ENCODE results near the gene F13A1. TPM values are rescaled to one million over a fixed set of nuclear protein-coding genes. Genes with fewer than 3 reads are reported as not detected.

F13A1 gene
- total RNA-seq, 2 experiments from 2014 or later: not detected

DNA sequence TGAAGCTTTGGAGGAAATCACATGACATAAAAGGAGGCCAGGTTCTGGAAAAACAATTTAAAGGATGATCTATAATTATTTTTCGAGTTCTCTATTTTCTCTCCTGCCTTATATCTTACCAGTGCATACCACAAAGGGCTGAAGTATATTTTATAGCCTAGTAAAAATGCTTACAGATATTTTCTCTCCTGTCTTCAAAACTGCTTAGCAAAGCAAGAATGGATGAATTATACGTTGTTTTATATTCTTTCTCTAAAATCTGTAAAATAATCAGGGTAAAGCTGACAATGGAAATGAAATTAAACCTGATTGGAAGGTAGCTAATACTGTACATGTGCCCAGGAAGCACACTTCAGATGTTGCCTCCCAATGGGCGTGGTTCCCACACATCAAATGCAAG is 123.7 kb downstream of the F13A1 start:
- intact Hi-C loops (cut with micrococcal nuclease): no loop called here
- CTCF ChIA-PET: no interaction called here
- Mint-ChIP-seq H3K9me3 (no peaks in the 10 kb centered on the region), H3K27me3 (ENCODE audit: low read depth) (peaks cover 17% of the 10 kb centered on the region), H3K4me3 (no peak overlapping the region), H3K36me3 (ENCODE audit: low read depth) (no peaks in the 10 kb centered on the region), H3K27ac (no peak overlapping the region), H3K4me1 (ENCODE audit: low read depth) (no peaks in the 10 kb centered on the region)
- DNase-seq: no peak

DNA sequence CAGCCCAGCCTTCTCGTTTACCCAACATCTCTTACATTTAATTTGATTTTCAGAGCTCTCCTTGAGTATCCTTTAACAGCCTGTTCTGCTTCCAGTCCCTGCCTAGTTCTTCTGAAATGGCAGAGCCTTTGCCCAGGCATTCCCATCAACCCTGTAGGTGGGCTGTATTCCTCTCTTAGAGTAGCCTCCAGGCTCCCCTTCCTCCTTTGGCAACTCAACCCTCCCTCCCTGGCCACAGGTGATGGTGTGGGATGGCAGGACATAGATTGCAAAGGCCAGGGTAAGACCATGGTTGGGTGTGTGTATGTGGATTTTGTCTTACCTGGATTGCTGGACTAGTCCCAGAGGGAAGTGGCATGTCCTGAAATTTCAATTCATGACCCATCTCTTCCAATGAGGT is 125.4 kb downstream of the F13A1 start:
- Mint-ChIP-seq H3K4me1 (ENCODE audit: low read depth) (no peaks in the 10 kb centered on the region), H3K9me3 (no peaks in the 10 kb centered on the region), H3K36me3 (ENCODE audit: low read depth) (no peaks in the 10 kb centered on the region), H3K4me3 (no peak overlapping the region), H3K27ac (no peak overlapping the region), H3K27me3 (ENCODE audit: low read depth) (peaks cover 23% of the 10 kb centered on the region)
- CTCF ChIA-PET: no interaction called here
- intact Hi-C loops (cut with micrococcal nuclease): no loop called here
- no peak for DNase-seq

DNA sequence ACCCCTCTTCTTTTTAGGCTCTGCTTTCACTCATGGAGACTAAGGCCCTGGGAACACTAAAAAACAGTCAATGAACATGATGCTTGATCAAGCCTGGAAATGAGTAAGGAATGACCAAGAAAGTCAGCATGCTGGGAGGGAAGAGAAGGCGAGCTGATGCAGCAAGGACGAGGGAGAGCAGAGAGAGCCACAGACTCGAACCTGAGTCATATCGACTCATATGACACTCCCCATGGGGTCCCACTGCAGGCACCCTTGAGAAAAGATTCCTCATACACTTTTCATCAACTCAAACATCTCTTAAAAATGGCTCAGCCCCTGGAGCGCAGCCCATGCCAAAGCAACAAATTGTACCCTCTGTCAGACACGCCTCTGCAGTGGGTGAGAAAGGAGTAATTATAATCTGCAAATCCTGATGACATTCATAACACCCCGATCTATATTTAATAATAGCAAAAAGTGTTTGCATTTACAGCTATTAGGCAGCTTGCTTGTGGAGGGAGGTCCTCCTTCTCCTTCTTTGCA is 127.2 kb downstream of the F13A1 start:
- intact Hi-C loops (cut with micrococcal nuclease): no loop called here
- no peak for DNase-seq
- CTCF ChIA-PET: no interaction called here
- Mint-ChIP-seq H3K4me3 (no peak overlapping the region), H3K36me3 (ENCODE audit: low read depth) (peaks cover 1% of the 10 kb centered on the region), H3K4me1 (ENCODE audit: low read depth) (no peaks in the 10 kb centered on the region), H3K27ac (no peak overlapping the region), H3K27me3 (ENCODE audit: low read depth) (peaks cover 23% of the 10 kb centered on the region), H3K9me3 (peaks cover 1% of the 10 kb centered on the region)

DNA sequence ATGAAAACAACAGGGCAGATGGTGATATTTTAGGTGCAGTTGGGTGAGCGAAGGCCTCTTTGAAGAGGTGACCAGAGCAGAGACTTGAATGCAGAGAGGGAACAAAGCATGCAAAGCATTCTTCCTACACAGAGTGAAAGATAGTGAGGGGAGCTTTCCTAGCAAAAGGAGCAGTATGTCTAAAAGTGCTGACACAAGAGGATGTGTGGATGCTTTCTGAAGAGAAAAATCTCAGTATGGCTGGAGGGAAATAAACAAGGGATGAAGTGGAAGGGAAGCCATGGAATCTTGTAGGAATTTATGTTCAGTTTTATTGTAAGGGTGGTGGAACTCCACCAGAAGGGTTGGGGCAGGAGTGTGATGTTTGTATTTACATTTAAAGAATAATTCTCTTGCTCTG is 128.6 kb downstream of the F13A1 start:
- H3K27ac Mint-ChIP-seq: no peak overlapping the region
- no peak for DNase-seq

DNA sequence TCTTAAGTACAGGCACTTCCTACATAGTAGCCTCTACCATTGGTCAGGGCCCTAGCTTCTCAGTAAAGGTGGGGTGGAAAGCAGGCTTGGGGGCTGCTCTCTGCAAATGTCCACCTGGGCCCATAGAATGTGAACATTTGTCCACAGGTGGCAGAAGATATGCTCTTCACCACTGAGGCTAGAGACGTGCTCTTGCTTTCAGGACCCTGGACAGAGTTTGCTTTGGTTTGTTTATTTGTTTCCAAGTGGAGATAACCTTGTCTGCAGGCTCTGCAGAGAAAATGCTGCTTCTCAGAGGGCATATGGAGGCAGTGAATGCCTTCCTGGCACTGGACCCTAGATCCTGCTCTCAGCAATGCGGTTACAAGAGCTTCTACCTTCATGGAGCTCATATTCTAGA is 129.0 kb downstream of the F13A1 start:
- H3K27ac Mint-ChIP-seq: no peak overlapping the region
- intact Hi-C loops (cut with micrococcal nuclease): no loop called here
- H3K36me3 Mint-ChIP-seq (ENCODE audit: low read depth): peaks cover 1% of the 10 kb centered on the region
- H3K4me3 Mint-ChIP-seq: no peak overlapping the region
- peak; percentile 8 for DNase-seq
- peaks cover 23% of the 10 kb centered on the region for H3K27me3 Mint-ChIP-seq (ENCODE audit: low read depth)
- CTCF ChIA-PET: no interaction called here
- H3K9me3 Mint-ChIP-seq: peaks cover 3% of the 10 kb centered on the region
- no peaks in the 10 kb centered on the region for H3K4me1 Mint-ChIP-seq (ENCODE audit: low read depth)

More for the DNA sequence above, 128.6 kb downstream of the F13A1 start:
- intact Hi-C loops (cut with micrococcal nuclease): no loop called here
- H3K4me3 Mint-ChIP-seq: no peak overlapping the region
- peaks cover 23% of the 10 kb centered on the region for H3K27me3 Mint-ChIP-seq (ENCODE audit: low read depth)
- H3K4me1 Mint-ChIP-seq (ENCODE audit: low read depth): no peaks in the 10 kb centered on the region
- peaks cover 1% of the 10 kb centered on the region for H3K9me3 Mint-ChIP-seq
- peaks cover 1% of the 10 kb centered on the region for H3K36me3 Mint-ChIP-seq (ENCODE audit: low read depth)
- CTCF ChIA-PET: no interaction called here

DNA sequence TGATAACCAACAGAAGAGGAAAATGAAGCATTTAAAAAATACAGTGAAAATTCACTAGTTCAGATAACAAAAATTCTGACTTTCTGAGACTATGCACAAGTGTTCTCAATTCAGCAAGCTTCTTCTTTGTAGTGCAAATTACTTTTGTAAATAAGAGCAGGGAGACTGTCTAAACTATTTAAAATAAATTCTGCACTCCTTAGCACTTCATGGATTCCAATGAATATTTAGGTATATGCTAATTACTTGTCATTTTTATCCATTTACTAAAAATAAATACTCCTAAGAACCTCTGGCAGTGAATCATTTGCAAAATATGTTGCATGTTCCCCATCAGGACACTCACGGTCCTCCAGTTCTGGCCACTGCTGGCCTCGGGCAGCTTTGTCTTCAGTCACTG is 139.8 kb downstream of the F13A1 start:
- Mint-ChIP-seq H3K27me3 (ENCODE audit: low read depth) (peaks cover 7% of the 10 kb centered on the region), H3K4me3 (no peak overlapping the region), H3K9me3 (no peaks in the 10 kb centered on the region), H3K36me3 (ENCODE audit: low read depth) (no peaks in the 10 kb centered on the region), H3K27ac (no peak overlapping the region), H3K4me1 (ENCODE audit: low read depth) (no peaks in the 10 kb centered on the region)
- intact Hi-C loops (cut with micrococcal nuclease): no loop called here
- DNase-seq: no peak
- CTCF ChIA-PET: no interaction called here

DNA sequence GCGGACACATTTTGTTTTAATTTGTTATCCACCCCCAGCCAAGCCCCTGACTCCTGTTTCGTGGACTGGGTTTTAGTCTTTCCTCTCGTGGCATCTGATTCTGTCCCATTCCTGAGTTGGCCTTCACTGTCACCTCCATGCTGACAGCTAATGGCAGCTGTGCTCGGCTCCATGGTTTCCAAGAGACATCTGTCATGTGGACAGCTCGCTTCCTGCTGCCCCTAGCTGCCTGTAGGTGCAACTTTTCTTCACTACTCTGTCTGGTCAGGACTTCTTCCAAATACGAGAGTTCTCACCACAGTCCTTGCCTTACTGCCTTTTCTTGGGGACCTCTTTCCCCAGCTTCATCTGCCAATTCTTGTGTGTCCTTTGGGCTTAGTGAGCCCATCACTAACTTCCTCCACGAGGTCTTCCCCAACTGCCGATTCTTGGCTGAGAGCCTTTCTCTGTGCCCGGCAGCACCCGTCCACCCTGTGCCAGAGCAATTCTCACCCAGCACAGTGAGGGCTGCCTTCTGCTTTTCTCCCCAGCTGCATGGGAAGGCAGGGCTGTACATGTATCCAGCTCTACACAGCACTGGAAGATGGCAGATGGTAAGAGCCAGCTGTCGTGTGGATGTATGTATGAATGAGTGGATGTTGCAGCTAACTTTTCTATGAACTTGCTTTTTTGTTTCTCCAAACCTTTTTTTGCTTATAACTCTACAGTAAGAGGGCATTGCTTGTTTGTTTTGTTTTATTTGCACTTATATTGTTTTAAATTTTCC is 140.4 kb downstream of the F13A1 start:
- DNase-seq: no peak
- CTCF ChIA-PET: no interaction called here
- H3K27me3 Mint-ChIP-seq (ENCODE audit: low read depth): peaks cover 7% of the 10 kb centered on the region
- H3K9me3 Mint-ChIP-seq: no peaks in the 10 kb centered on the region
- no peak overlapping the region for H3K4me3 Mint-ChIP-seq
- intact Hi-C loops (cut with micrococcal nuclease): no loop called here
- H3K27ac Mint-ChIP-seq: no peak overlapping the region
- H3K4me1 Mint-ChIP-seq (ENCODE audit: low read depth): no peaks in the 10 kb centered on the region
- no peaks in the 10 kb centered on the region for H3K36me3 Mint-ChIP-seq (ENCODE audit: low read depth)

DNA sequence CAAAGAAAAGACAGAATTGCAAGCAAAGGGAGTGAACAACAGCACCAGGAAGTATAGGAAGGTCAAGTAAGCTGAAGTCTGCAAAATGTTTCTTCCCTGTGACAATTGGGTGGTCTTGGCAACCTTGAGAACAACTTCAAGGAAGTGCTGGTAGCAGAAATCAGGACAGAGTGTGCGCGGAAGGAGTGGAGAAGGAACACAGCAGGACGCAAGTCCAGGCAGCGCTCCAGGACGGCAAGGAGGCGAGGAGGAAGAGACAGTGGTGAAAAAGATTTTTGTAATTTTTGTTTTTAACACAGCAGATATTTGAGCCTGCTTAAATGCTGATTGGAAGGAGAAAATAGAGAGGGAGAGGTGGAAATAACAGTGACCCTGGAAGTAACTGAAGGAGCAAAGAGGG is 141.7 kb downstream of the F13A1 start:
- no peak overlapping the region for H3K27ac Mint-ChIP-seq
- H3K9me3 Mint-ChIP-seq: no peaks in the 10 kb centered on the region
- intact Hi-C loops (cut with micrococcal nuclease): no loop called here
- H3K27me3 Mint-ChIP-seq (ENCODE audit: low read depth): peaks cover 7% of the 10 kb centered on the region
- no peaks in the 10 kb centered on the region for H3K4me1 Mint-ChIP-seq (ENCODE audit: low read depth)
- CTCF ChIA-PET: no interaction called here
- DNase-seq: no peak
- H3K36me3 Mint-ChIP-seq (ENCODE audit: low read depth): no peaks in the 10 kb centered on the region
- no peak overlapping the region for H3K4me3 Mint-ChIP-seq

DNA sequence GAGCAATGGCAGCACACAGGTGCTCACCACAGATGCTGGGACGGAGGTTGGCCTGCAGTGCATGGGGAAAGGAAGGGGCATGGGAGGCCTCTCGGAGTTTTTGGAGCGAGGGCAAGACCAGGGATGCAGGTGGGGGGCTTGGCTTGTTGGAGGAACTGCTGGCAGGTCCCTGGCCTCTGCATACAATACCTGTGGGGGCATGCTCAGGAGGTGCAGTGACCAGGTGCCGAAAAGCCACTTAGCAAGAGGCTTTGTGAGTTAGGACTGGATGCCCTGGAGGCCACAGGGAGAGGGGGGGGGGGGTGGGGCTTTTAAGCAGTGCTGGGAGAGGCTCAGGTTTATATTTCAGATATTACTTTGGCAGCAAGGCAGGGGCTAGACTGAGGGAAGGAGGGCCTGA is 142.7 kb downstream of the F13A1 start:
- CTCF ChIA-PET: interaction anchor here (0.7 kb wide), 1 partner anchor 231 kb away, joined by 4 read pairs; no protein-coding TSS in a partner anchor
- DNase-seq: no peak
- Mint-ChIP-seq H3K27me3 (ENCODE audit: low read depth) (peaks cover 7% of the 10 kb centered on the region), H3K27ac (no peak overlapping the region), H3K36me3 (ENCODE audit: low read depth) (no peaks in the 10 kb centered on the region), H3K4me1 (ENCODE audit: low read depth) (no peaks in the 10 kb centered on the region), H3K4me3 (no peak overlapping the region), H3K9me3 (no peaks in the 10 kb centered on the region)
- intact Hi-C loops (cut with micrococcal nuclease): no loop called here

DNA sequence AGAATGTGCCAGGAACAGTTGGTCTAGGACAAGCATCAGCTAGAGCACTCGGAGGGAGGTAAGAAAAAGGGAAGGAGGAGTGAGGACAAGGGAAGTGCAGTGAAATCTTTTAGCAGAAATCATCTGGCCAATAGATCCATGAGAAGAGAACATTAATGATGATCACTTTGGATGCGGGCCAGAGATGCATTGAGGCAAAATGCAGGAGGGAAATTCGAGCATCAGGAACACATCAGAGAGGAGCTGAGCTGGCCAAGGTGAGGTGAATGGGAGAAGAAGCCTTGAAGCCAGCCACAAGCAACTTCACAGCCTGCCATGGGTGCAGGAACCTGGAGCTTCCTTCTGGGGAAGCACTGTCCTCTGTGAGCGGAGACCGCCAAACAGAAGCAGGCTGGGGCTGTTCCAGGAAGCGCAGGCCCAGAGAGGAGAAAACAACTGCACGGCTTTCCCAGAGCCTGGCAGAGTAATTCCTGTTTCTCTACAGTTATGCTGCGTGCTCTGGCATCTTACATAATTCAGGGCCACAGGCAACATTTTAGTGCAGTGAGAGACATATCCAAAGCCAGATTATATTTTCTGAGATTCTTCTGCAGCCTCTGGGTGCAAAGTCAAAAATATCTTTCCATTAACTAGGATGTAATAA is 143.8 kb downstream of the F13A1 start:
- H3K9me3 Mint-ChIP-seq: no peaks in the 10 kb centered on the region
- intact Hi-C loops (cut with micrococcal nuclease): no loop called here
- H3K27me3 Mint-ChIP-seq (ENCODE audit: low read depth): peaks cover 7% of the 10 kb centered on the region
- no peaks in the 10 kb centered on the region for H3K36me3 Mint-ChIP-seq (ENCODE audit: low read depth)
- H3K4me1 Mint-ChIP-seq (ENCODE audit: low read depth): no peaks in the 10 kb centered on the region
- no peak overlapping the region for H3K27ac Mint-ChIP-seq
- DNase-seq: no peak
- CTCF ChIA-PET: interaction anchor here (0.8 kb wide), 1 partner anchor 370 kb away, joined by 3 read pairs; no protein-coding TSS in a partner anchor
- H3K4me3 Mint-ChIP-seq: no peak overlapping the region

DNA sequence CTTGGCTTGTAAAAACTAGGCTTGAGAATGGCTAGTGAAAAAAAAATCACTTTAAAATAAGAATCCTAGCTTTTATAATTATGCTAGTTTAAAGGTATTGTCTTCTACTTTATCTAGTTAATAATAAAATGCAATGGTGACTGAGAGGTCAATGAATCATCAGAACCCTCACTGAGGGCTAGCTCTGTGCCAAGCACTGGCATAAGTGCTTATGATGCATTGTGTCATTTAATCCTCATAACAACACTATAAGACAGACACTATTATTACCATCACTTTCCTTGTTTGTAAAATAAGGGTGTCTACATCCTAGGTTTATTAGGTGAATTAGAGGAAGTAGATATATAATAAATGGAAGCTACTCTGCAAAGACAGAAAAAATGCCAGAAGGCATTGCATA is 144.3 kb downstream of the F13A1 start:
- peaks cover 7% of the 10 kb centered on the region for H3K27me3 Mint-ChIP-seq (ENCODE audit: low read depth)
- no peak overlapping the region for H3K27ac Mint-ChIP-seq
- H3K4me1 Mint-ChIP-seq (ENCODE audit: low read depth): no peaks in the 10 kb centered on the region
- no peaks in the 10 kb centered on the region for H3K36me3 Mint-ChIP-seq (ENCODE audit: low read depth)
- DNase-seq: no peak
- CTCF ChIA-PET: no interaction called here
- no peaks in the 10 kb centered on the region for H3K9me3 Mint-ChIP-seq
- intact Hi-C loops (cut with micrococcal nuclease): no loop called here
- no peak overlapping the region for H3K4me3 Mint-ChIP-seq

DNA sequence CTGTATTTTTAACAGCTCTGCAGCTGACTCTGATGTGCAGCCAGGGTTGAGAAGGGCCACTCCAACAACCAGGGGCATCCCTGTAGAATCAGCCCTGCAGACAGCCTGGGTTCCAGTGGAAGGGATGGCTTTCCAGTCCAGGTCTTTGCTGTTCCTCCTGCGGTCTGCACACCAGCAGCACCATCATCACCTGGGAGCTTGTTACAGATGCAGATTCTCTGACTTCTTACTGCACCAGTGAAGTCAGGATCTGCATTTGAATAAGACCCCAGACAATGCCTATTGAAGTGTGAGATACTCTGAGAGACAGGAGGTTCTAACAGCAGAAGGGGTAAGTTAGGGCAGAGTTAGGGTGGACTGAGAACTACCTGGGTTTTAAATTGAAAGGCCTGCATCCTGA is 151.3 kb downstream of the F13A1 start:
- no peaks in the 10 kb centered on the region for H3K4me1 Mint-ChIP-seq (ENCODE audit: low read depth)
- intact Hi-C loops (cut with micrococcal nuclease): no loop called here
- no peaks in the 10 kb centered on the region for H3K36me3 Mint-ChIP-seq (ENCODE audit: low read depth)
- H3K4me3 Mint-ChIP-seq: no peak overlapping the region
- peaks cover 2% of the 10 kb centered on the region for H3K27me3 Mint-ChIP-seq (ENCODE audit: low read depth)
- CTCF ChIA-PET: interaction anchor here (0.5 kb wide), 1 partner anchor 40 kb away, joined by 3 read pairs; no protein-coding TSS in a partner anchor
- no peak for DNase-seq
- no peaks in the 10 kb centered on the region for H3K9me3 Mint-ChIP-seq
- H3K27ac Mint-ChIP-seq: no peak overlapping the region

DNA sequence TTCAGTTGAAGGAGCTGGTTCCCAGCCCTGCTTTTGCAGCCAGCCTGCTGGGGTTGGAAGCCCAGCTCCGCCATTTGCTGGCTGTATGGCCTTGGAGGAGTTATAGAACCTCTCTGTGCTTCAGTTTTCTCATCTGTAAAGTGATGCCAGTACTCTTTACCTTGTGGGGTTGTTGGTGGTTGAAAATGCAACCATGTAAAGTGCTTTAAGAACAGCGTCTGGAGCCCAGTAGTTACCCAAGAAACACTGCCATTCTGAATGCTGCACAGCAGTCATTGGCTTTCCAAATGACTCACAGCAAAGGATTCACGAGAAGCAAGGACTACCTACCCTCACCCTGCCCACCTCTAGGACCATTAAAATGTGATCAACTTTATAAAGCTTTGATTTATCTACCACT is 154.4 kb downstream of the F13A1 start:
- no peaks in the 10 kb centered on the region for H3K4me1 Mint-ChIP-seq (ENCODE audit: low read depth)
- no peak for DNase-seq
- intact Hi-C loops (cut with micrococcal nuclease): no loop called here
- CTCF ChIA-PET: no interaction called here
- no peaks in the 10 kb centered on the region for H3K9me3 Mint-ChIP-seq
- H3K27me3 Mint-ChIP-seq (ENCODE audit: low read depth): peaks cover 2% of the 10 kb centered on the region
- H3K27ac Mint-ChIP-seq: no peak overlapping the region
- no peak overlapping the region for H3K4me3 Mint-ChIP-seq
- H3K36me3 Mint-ChIP-seq (ENCODE audit: low read depth): no peaks in the 10 kb centered on the region
